ENCODE measurements around the gene CNGB1.
"Not testable (repeated sequence)": the region's sequence is repeated elsewhere in the genome, so short reads cannot be mapped to it uniquely, and the experiment has no call there.

Gene CNGB1

GRCh38 chr16:57899771-57900661 is 70.9 kb downstream of the CNGB1 start:
- peak; percentile 84 for DNase-seq

- DNase-seq: no peak
Observed at GRCh38 chr16:57898961-57899360, 72.0 kb downstream of the CNGB1 start.

GRCh38 chr16:57897996-57898395 is 72.9 kb downstream of the CNGB1 start:
- no peak for DNase-seq

- peak; percentile 49 for DNase-seq
Observed at GRCh38 chr16:57897053-57897784, 73.7 kb downstream of the CNGB1 start.

- DNase-seq: not testable (repeated sequence)
Observed at GRCh38 chr16:57895081-57895547, 75.8 kb downstream of the CNGB1 start.

GRCh38 chr16:57894390-57895080 is 76.4 kb downstream of the CNGB1 start:
- no peak for DNase-seq

- no peak for DNase-seq
Observed at GRCh38 chr16:57893559-57894389, 77.2 kb downstream of the CNGB1 start.

- no peak for DNase-seq
Observed at GRCh38 chr16:57893217-57893558, 77.7 kb downstream of the CNGB1 start.

GRCh38 chr16:57892447-57893096 is 78.4 kb downstream of the CNGB1 start:
- DNase-seq: no peak

- DNase-seq: no peak
Observed at GRCh38 chr16:57892041-57892440, 78.9 kb downstream of the CNGB1 start.

GRCh38 chr16:57890752-57891111 is 80.2 kb downstream of the CNGB1 start:
- no peak for DNase-seq

GRCh38 chr16:57889960-57890751 is 80.8 kb downstream of the CNGB1 start:
- no peak for DNase-seq

- DNase-seq: no peak
Observed at GRCh38 chr16:57889522-57889921, 81.4 kb downstream of the CNGB1 start.

- no peak for DNase-seq
Observed at GRCh38 chr16:57889111-57889510, 81.8 kb downstream of the CNGB1 start.

GRCh38 chr16:57888128-57888527 is 82.8 kb downstream of the CNGB1 start:
- no peak for DNase-seq

- no peak for DNase-seq
Observed at GRCh38 chr16:57887711-57888110, 83.2 kb downstream of the CNGB1 start.

GRCh38 chr16:57886427-57886826 is 84.5 kb downstream of the CNGB1 start:
- no peak for DNase-seq

- no peak for DNase-seq
Observed at GRCh38 chr16:57884655-57885133, 86.2 kb downstream of the CNGB1 start.

GRCh38 chr16:57883953-57884654 is 86.8 kb downstream of the CNGB1 start:
- DNase-seq: no peak

- DNase-seq: no peak
Observed at GRCh38 chr16:57883480-57883879, 87.4 kb downstream of the CNGB1 start.
